Measurements from ENCODE around the gene SPTBN2.
A peak's percentile ranks its signal among the peaks of the same experiment; 100 is the strongest.

SPTBN2 gene

DNA sequence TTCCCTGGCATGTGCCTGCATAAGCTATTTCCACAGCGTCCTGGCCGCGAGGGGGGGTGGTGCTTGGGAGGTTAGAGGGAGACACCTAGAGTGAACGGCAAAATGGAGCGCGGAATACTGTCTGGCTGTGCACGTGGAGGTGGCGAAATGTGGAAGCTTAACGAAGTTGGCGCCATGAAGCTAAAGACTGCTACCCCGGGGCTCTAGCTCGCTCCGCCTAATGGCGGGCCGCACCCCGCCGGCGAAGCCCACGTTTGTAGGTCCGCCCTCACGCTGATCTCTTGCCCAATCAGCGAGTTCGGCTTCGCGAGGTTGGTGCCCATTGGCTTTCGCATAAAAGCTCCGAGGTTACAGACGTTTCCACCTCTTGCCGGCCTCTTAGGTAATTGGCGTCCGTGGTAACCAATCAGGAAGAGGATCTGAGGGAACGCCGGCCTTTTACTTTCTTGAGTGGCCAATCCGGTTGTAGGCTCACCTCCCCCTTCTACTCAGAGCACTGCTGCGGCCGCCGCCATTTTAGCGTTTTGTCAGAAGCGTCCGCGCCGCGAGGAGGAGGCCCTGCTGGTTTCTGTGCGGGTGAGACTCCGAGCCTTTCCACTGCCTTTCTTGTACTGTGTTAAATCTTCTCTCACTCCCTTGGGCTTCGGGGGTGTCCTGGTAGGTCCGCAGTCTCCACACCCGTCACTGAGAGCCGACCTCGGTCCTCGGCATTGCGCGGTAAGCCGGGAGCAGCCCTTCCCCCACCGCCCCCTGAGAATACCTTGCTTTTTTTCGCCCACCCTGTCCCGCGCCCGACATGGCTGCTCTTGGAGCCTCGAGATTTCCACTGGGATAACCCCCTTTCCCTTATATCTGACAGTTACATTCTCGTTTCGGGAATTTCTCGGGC lies 90.6 kb downstream of the SPTBN2 start, which contains the start of gene RBM4:
TSS of gene RBM4 (plus strand) at position 527 of the 889 bp plus-strand sequence. CDS start 1,009 bp downstream, outside the sequence.
- peak; percentile 85 to 90 (median 87) for DNase-seq

DNA sequence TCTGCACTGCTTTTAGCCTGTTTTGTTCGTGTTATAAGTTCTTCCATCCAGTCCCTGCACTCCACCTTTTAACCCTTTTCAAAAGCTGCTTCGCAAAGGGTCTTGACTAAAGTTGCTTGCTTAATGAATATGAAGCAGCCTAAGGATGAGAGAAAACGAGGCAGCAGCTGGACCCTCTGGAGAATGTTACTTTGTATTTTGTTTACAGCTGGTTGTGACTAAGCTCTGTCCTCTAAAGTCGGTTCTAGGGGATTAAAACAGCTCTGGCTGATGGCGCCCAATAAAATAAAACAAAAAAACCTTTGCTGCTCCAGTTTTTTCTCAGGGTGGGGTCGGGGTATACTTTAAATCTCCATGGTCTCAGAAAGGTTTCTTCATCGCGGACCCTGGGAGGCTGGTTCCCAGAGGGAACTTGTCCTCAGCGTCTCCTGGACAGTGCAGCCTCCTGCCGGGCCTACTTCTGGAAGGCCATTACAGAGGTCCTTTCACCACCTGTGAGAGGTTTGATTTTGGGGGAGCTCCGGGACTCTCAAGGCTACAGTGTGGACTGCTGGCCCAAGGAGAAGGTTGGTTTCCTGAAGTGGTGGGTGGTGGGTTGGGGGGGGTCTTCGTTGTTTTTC lies 91.3 kb downstream of the SPTBN2 start:
- no peak for DNase-seq

DNA sequence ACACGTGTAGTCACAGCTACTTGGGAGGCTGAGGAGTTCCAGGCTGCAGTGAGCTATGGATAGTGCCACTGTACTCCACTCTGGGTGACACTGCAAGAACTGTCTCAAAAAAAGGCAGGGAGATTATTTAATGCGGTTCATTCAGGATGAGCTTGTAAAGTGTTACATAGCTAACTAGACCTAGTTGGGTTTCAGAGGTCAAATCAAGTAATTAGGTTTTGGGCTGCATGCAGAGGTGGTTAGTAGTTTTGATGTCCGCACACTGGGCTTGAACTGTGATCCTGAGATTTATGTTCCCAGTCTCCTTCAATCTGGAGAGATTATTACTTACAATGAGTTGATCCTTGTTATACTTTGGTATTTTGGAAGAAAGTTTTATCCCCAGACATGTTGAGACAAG lies 92.6 kb downstream of the SPTBN2 start:
- DNase-seq, result no peak
